HEK293 (cell line): ENCODE results near the gene STYXL1.
A peak's percentile ranks its signal among the peaks of the same experiment; 100 is the strongest.

Source experiments
- IKZF3 ChIP-seq: fragments of 450-650 bp; IDR thresholded peaks from 2 replicates; pipeline ENCODE4 v1.5.0; 2018; ENCODE audit warnings: missing biosample characterization, mild to moderate bottlenecking, missing genetic modification characterization, moderate library complexity
- KLF7 ChIP-seq: fragments of 450-650 bp; formaldehyde crosslinking; IDR thresholded peaks from 2 replicates; pipeline ENCODE4 v1.5.1; 2016; ENCODE audit warnings: missing biosample characterization, missing genetic modification characterization, borderline replicate concordance
- PRDM1 ChIP-seq: fragments of 450-650 bp; formaldehyde crosslinking; IDR thresholded peaks from 2 replicates; pipeline ENCODE4; 2016; ENCODE audit warnings: missing biosample characterization, missing genetic modification characterization
- REPIN1 ChIP-seq: fragments of 450-650 bp; formaldehyde crosslinking; IDR thresholded peaks from 2 replicates; pipeline ENCODE4 v1.5.1; 2017; ENCODE audit warnings: missing biosample characterization, missing genetic modification characterization, low read depth
- SP3 ChIP-seq: fragments of 450-650 bp; formaldehyde crosslinking; IDR thresholded peaks from 2 replicates; pipeline ENCODE4 v1.5.1; 2016; ENCODE audit warnings: missing biosample characterization, missing genetic modification characterization
- ZFP41 ChIP-seq: fragments of 450-650 bp; formaldehyde crosslinking; IDR thresholded peaks from 2 replicates; pipeline ENCODE4 v1.5.1; 2016; ENCODE audit warnings: missing biosample characterization, missing genetic modification characterization, borderline replicate concordance
- ZNF10 ChIP-seq: fragments of 450-650 bp; formaldehyde crosslinking; IDR thresholded peaks from 2 replicates; pipeline ENCODE4 v1.5.1; 2017; ENCODE audit warnings: missing biosample characterization, missing genetic modification characterization
- ZNF112 ChIP-seq: fragments of 450-650 bp; formaldehyde crosslinking; IDR thresholded peaks from 2 replicates; pipeline ENCODE4 v1.5.0; 2017; ENCODE audit warnings: missing biosample characterization, missing genetic modification characterization
- ZNF121 ChIP-seq: fragments of 450-650 bp; formaldehyde crosslinking; IDR thresholded peaks from 2 replicates; pipeline ENCODE4 v1.5.1; 2016; ENCODE audit warnings: missing biosample characterization, missing genetic modification characterization
- ZNF133 ChIP-seq: fragments of 450-650 bp; formaldehyde crosslinking; IDR thresholded peaks from 2 replicates; pipeline ENCODE4 v1.5.1; 2016; ENCODE audit warnings: missing biosample characterization, missing genetic modification characterization
- ZNF157 ChIP-seq: fragments of 450-650 bp; formaldehyde crosslinking; IDR thresholded peaks from 2 replicates; pipeline ENCODE4 v1.5.1; 2016; ENCODE audit warnings: missing biosample characterization, missing genetic modification characterization
- ZNF169 ChIP-seq: fragments of 450-650 bp; formaldehyde crosslinking; IDR thresholded peaks from 2 replicates; pipeline ENCODE4 v1.5.1; 2016; ENCODE audit warnings: missing biosample characterization, missing genetic modification characterization
- ZNF19 ChIP-seq: fragments of 450-650 bp; formaldehyde crosslinking; IDR thresholded peaks from 2 replicates; pipeline ENCODE4; 2016; ENCODE audit warnings: missing biosample characterization, missing genetic modification characterization, low read depth
- ZNF239 ChIP-seq: fragments of 450-650 bp; formaldehyde crosslinking; IDR thresholded peaks from 2 replicates; pipeline ENCODE4 v1.5.1; 2016; ENCODE audit warnings: missing biosample characterization, missing genetic modification characterization
- ZNF274 ChIP-seq, 2 experiments: fragments of 200-500 bp in 1 of 2; fragments of 450-650 bp in 1 of 2; sonication (Bioruptor generic) in 1 of 2; formaldehyde crosslinking in 1 of 2; IDR thresholded peaks; 2 replicates each; pipeline versions ENCODE4 v1.5.1 to v1.6.1; 2014 to 2016; ENCODE audit warnings: borderline replicate concordance in 1 of 2, inconsistent platforms in 1 of 2, low read length in 1 of 2, missing biosample characterization in 1 of 2, missing genetic modification characterization in 1 of 2
- ZNF366 ChIP-seq: fragments of 450-650 bp; formaldehyde crosslinking; conservative IDR thresholded peaks from 2 replicates; pipeline ENCODE4 v1.5.1; 2016; ENCODE audit warnings: missing biosample characterization, missing genetic modification characterization
- ZNF394 ChIP-seq: fragments of 450-650 bp; formaldehyde crosslinking; IDR thresholded peaks from 2 replicates; pipeline ENCODE4 v1.5.1; 2016; ENCODE audit warnings: missing biosample characterization, missing genetic modification characterization, mild to moderate bottlenecking, moderate library complexity, borderline replicate concordance
- ZNF404 ChIP-seq: fragments of 450-650 bp; formaldehyde crosslinking; IDR thresholded peaks from 2 replicates; pipeline ENCODE4 v1.5.1; 2017; ENCODE audit warnings: missing biosample characterization, missing genetic modification characterization
- ZNF433 ChIP-seq: fragments of 450-650 bp; formaldehyde crosslinking; IDR thresholded peaks from 2 replicates; pipeline ENCODE4 v1.5.1; 2016; ENCODE audit warnings: missing biosample characterization, missing genetic modification characterization, low read depth
- ZNF473 ChIP-seq: fragments of 450-650 bp; formaldehyde crosslinking; IDR thresholded peaks from 2 replicates; pipeline ENCODE4 v1.5.1; 2017; ENCODE audit warnings: missing biosample characterization, missing genetic modification characterization
- ZNF544 ChIP-seq: fragments of 450-650 bp; formaldehyde crosslinking; IDR thresholded peaks from 2 replicates; pipeline ENCODE4 v1.5.0; 2017; ENCODE audit warnings: missing biosample characterization, missing genetic modification characterization
- ZNF548 ChIP-seq: fragments of 450-650 bp; formaldehyde crosslinking; IDR thresholded peaks from 2 replicates; pipeline ENCODE4 v1.5.1; 2016; ENCODE audit warnings: missing biosample characterization, missing genetic modification characterization
- ZNF549 ChIP-seq: fragments of 450-650 bp; IDR thresholded peaks from 2 replicates; pipeline ENCODE4 v1.5.1; 2018; ENCODE audit warnings: missing biosample characterization, missing genetic modification characterization, mild to moderate bottlenecking, inconsistent platforms, moderate library complexity
- ZNF571 ChIP-seq: fragments of 450-650 bp; formaldehyde crosslinking; IDR thresholded peaks from 2 replicates; pipeline ENCODE4 v1.5.0; 2017; ENCODE audit warnings: missing biosample characterization, missing genetic modification characterization
- ZNF585B ChIP-seq: fragments of 450-650 bp; formaldehyde crosslinking; IDR thresholded peaks from 2 replicates; pipeline ENCODE4 v1.5.1; 2016; ENCODE audit warnings: missing biosample characterization, missing genetic modification characterization
- ZNF621 ChIP-seq: fragments of 450-650 bp; formaldehyde crosslinking; IDR thresholded peaks from 2 replicates; pipeline ENCODE4 v1.5.1; 2017; ENCODE audit warnings: missing biosample characterization, missing genetic modification characterization
- ZNF707 ChIP-seq: fragments of 450-650 bp; formaldehyde crosslinking; IDR thresholded peaks from 2 replicates; pipeline ENCODE4 v1.5.1; 2016; ENCODE audit warnings: missing biosample characterization, missing genetic modification characterization
- ZNF747 ChIP-seq: fragments of 450-650 bp; formaldehyde crosslinking; IDR thresholded peaks from 2 replicates; pipeline ENCODE4 v1.5.1; 2016; ENCODE audit warnings: missing biosample characterization, missing genetic modification characterization
- ZNF768 ChIP-seq: fragments of 450-650 bp; formaldehyde crosslinking; IDR thresholded peaks from 2 replicates; pipeline ENCODE4 v1.5.1; 2018; ENCODE audit warnings: missing biosample characterization, mild to moderate bottlenecking, missing genetic modification characterization
- ZNF785 ChIP-seq: fragments of 450-650 bp; formaldehyde crosslinking; IDR thresholded peaks from 2 replicates; pipeline ENCODE4 v1.5.1; 2016; ENCODE audit warnings: missing biosample characterization, missing genetic modification characterization
- ZXDB ChIP-seq: fragments of 450-650 bp; formaldehyde crosslinking; IDR thresholded peaks from 2 replicates; pipeline ENCODE4 v1.5.1; 2016; ENCODE audit warnings: missing biosample characterization, missing genetic modification characterization
- TF ChIP-seq, protein P1 (sequence below): fragments of 450-650 bp; formaldehyde crosslinking; IDR thresholded peaks from 2 replicates; pipeline ENCODE4 v1.5.1; 2016; ENCODE audit warnings: missing biosample characterization, missing genetic modification characterization, low read depth
- TF ChIP-seq, protein P2 (sequence below): fragments of 450-650 bp; formaldehyde crosslinking; IDR thresholded peaks from 2 replicates; pipeline ENCODE4 v1.5.1; 2016; ENCODE audit warnings: missing biosample characterization, missing genetic modification characterization
- TF ChIP-seq, protein P3 (sequence below): fragments of 450-650 bp; formaldehyde crosslinking; IDR thresholded peaks from 2 replicates; pipeline ENCODE4 v1.5.1; 2016; ENCODE audit warnings: missing biosample characterization, missing genetic modification characterization
- TF ChIP-seq, protein P4 (sequence below): fragments of 450-650 bp; IDR thresholded peaks from 2 replicates; pipeline ENCODE4 v1.5.1; 2018; ENCODE audit warnings: missing biosample characterization, missing genetic modification characterization
- TF ChIP-seq, protein P5 (sequence below): fragments of 450-650 bp; formaldehyde crosslinking; IDR thresholded peaks from 2 replicates; pipeline ENCODE4 v1.5.1; 2016; ENCODE audit warnings: missing biosample characterization, missing genetic modification characterization, borderline replicate concordance

The STYXL1 gene

DNA sequence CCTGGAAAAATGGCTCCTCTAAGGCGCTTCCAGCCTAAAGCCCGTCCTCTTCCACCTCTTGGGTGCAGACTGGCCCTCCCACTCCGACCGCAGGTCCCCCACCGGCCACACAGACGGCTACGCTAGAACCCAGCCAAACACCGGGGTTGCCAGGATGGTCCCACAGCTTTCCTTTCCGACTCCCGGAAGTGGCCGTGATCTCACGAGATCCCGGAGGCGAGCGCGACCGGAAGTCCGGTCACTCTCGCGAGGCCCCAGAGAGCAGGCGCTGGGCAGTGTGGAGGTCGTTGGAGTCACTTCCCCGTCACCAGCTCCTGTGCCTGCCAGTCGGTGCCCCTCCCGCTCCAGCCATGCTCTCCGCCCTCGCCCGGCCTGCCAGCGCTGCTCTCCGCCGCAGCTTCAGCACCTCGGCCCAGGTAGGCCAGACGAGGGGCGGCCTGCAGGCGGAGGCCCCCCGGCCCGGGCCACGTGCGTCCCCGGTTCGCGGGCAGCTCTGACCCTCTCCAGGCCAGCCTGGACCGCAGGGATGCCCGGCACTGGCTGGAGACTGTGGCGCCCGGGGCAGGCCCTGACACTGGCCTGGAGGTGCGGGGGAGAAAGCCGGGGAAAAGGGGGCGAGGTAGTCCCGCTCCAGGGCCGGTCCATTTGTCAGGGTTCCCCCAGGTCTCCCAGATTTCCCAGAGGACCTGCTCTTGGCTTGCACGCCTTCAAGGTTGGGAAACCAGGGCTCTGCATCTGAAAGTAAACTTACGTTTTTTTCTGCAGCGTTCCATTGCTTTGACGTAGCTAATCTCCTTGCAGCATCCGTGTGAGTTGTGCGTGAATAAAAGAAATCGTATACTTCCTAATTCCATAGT, at the start of gene STYXL1, which contains the start of gene MDH2 (continued):
- TF ChIP-seq, protein P1, sequence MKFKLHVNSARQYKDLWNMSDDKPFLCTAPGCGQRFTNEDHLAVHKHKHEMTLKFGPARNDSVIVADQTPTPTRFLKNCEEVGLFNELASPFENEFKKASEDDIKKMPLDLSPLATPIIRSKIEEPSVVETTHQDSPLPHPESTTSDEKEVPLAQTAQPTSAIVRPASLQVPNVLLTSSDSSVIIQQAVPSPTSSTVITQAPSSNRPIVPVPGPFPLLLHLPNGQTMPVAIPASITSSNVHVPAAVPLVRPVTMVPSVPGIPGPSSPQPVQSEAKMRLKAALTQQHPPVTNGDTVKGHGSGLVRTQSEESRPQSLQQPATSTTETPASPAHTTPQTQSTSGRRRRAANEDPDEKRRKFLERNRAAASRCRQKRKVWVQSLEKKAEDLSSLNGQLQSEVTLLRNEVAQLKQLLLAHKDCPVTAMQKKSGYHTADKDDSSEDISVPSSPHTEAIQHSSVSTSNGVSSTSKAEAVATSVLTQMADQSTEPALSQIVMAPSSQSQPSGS (tag by site-specific recombination), result no peak
- peak; percentile 52; the same call in 1 of the 2 replicates for TF ChIP-seq SP3 (tag by site-specific recombination)
- no peak for TF ChIP-seq IKZF3 (tag by site-specific recombination)
- no peak for TF ChIP-seq KLF7
- no peak for TF ChIP-seq ZNF747
- no peak for TF ChIP-seq ZNF785 (tag by site-specific recombination)
- no peak for TF ChIP-seq ZNF19 (tag by site-specific recombination)
- TF ChIP-seq ZNF121, result no peak
- no peak for TF ChIP-seq ZNF585B
- TF ChIP-seq ZNF366 (tag by site-specific recombination), result no peak
- no peak for TF ChIP-seq ZNF548
- no peak for TF ChIP-seq ZNF707
- no peak for TF ChIP-seq ZNF274 (IDR thresholded peaks at IDR 0.05; ENCODE audit: low read length)
- no peak for TF ChIP-seq ZNF274 (tag by site-specific recombination; IDR thresholded peaks at IDR 0.05; ENCODE audit: borderline replicate concordance)
- TF ChIP-seq, protein P2, sequence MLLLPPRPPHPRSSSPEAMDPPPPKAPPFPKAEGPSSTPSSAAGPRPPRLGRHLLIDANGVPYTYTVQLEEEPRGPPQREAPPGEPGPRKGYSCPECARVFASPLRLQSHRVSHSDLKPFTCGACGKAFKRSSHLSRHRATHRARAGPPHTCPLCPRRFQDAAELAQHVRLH (tag by site-specific recombination), result peak; percentile 91
- TF ChIP-seq ZNF544 (tag by site-specific recombination), result no peak
- TF ChIP-seq ZNF571 (tag by site-specific recombination), result no peak
- 0 out of 2 replicates have a peak, but pooled peaks have one; percentile 16 for TF ChIP-seq ZNF10 (tag by site-specific recombination)
- TF ChIP-seq ZNF112, result no peak
- TF ChIP-seq, protein P3, sequence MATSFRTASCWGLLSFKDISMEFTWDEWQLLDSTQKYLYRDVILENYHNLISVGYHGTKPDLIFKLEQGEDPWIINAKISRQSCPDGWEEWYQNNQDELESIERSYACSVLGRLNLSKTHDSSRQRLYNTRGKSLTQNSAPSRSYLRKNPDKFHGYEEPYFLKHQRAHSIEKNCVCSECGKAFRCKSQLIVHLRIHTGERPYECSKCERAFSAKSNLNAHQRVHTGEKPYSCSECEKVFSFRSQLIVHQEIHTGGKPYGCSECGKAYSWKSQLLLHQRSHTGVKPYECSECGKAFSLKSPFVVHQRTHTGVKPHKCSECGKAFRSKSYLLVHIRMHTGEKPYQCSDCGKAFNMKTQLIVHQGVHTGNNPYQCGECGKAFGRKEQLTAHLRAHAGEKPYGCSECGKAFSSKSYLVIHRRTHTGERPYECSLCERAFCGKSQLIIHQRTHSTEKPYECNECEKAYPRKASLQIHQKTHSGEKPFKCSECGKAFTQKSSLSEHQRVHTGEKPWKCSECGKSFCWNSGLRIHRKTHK (tag by site-specific recombination), result no peak
- TF ChIP-seq ZNF473, result no peak
- TF ChIP-seq ZNF394 (tag by site-specific recombination), result no peak
- TF ChIP-seq ZNF549 (tag by site-specific recombination), result no peak
- TF ChIP-seq ZNF433, result no peak
- TF ChIP-seq ZNF169 (tag by site-specific recombination), result no peak
- TF ChIP-seq, protein P4, sequence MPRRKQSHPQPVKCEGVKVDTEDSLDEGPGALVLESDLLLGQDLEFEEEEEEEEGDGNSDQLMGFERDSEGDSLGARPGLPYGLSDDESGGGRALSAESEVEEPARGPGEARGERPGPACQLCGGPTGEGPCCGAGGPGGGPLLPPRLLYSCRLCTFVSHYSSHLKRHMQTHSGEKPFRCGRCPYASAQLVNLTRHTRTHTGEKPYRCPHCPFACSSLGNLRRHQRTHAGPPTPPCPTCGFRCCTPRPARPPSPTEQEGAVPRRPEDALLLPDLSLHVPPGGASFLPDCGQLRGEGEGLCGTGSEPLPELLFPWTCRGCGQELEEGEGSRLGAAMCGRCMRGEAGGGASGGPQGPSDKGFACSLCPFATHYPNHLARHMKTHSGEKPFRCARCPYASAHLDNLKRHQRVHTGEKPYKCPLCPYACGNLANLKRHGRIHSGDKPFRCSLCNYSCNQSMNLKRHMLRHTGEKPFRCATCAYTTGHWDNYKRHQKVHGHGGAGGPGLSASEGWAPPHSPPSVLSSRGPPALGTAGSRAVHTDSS (tag by site-specific recombination), result no peak
- TF ChIP-seq REPIN1 (tag by site-specific recombination), result no peak
- no peak for TF ChIP-seq ZNF404 (tag by site-specific recombination)
- no peak for TF ChIP-seq ZNF133
- TF ChIP-seq ZNF768 (tag by site-specific recombination), result no peak
- no peak for TF ChIP-seq ZNF239
- peak; percentile 72; the same call in 1 of the 2 replicates for TF ChIP-seq ZXDB (tag by site-specific recombination)
- TF ChIP-seq, protein P5, sequence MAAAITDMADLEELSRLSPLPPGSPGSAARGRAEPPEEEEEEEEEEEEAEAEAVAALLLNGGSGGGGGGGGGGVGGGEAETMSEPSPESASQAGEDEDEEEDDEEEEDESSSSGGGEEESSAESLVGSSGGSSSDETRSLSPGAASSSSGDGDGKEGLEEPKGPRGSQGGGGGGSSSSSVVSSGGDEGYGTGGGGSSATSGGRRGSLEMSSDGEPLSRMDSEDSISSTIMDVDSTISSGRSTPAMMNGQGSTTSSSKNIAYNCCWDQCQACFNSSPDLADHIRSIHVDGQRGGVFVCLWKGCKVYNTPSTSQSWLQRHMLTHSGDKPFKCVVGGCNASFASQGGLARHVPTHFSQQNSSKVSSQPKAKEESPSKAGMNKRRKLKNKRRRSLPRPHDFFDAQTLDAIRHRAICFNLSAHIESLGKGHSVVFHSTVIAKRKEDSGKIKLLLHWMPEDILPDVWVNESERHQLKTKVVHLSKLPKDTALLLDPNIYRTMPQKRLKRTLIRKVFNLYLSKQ (tag by site-specific recombination), result no peak
- no peak for TF ChIP-seq ZNF157 (tag by site-specific recombination)
- TF ChIP-seq ZNF621, result no peak
- no peak for TF ChIP-seq ZFP41 (tag by site-specific recombination)
- TF ChIP-seq PRDM1 (tag by site-specific recombination), result no peak
